CD4-positive, alpha-beta T cell (primary cell): ENCODE data around the gene NSDHL. TPM values are rescaled to one million over a fixed set of nuclear protein-coding genes. Genes with fewer than 3 reads are reported as not detected.

Source experiments
- ATAC-seq: fragments of 200-7000 bp; cut with Tn5 transposase; one replicate; pipeline ENCODE4 v1.10.0; 2022; ENCODE audit warnings: mild to moderate bottlenecking; ENCODE audit not compliant: poor library complexity
- CTCF ChIA-PET: fragments of 350-600 bp; sonication (Branson Sonifier 250); formaldehyde crosslinking; loops from one replicate; lab custom pipeline; 2021; ENCODE audit warnings: antibody characterized with exemption, inconsistent platforms; lab: Charles Lee
- POLR2A ChIA-PET: fragments of 350-600 bp; sonication (Branson Sonifier 250); formaldehyde crosslinking; loops from one replicate; lab custom pipeline; 2021; ENCODE audit warnings: antibody characterized with exemption, inconsistent platforms; lab: Charles Lee
- DNase-seq, 14 experiments: peaks; one replicate each; pipeline ENCODE4 v3.0.0-alpha.2; 2013 to 2020; ENCODE audit warnings: mixed read lengths in 2 of 14
- H3K27ac ChIP-seq, 2 donors: one replicate each; pipeline versions ENCODE4 v1.5.1 to v1.7.0; 2013; ENCODE audit warnings: low read length in 2 of 2, low read depth in 1 of 2, mild to moderate bottlenecking in 1 of 2
- H3K27me3 ChIP-seq, 2 experiments: 1 replicate in 1 of 2; 2 replicates in 1 of 2; pipeline versions ENCODE4 v1.6.1 to v1.7.0; 2013; ENCODE audit warnings: low read length in 2 of 2, control low read depth in 1 of 2, mild to moderate bottlenecking in 1 of 2, moderate library complexity in 1 of 2; ENCODE audit not compliant: insufficient read depth in 2 of 2, control insufficient read depth in 1 of 2
- H3K36me3 ChIP-seq: one replicate; pipeline ENCODE4 v1.6.1; 2013; ENCODE audit warnings: low read length, control low read depth; ENCODE audit not compliant: insufficient read depth
- H3K4me1 ChIP-seq: one replicate; pipeline ENCODE4 v1.6.1; 2013; ENCODE audit warnings: low read length, control low read depth; ENCODE audit not compliant: insufficient read depth
- H3K4me3 ChIP-seq: one replicate; pipeline ENCODE4 v1.5.1; 2013; ENCODE audit warnings: mild to moderate bottlenecking, low read length, moderate library complexity
- H3K9me3 ChIP-seq, 2 experiments: 1 replicate in 1 of 2; 2 replicates in 1 of 2; pipeline versions ENCODE4 v1.6.1 to v1.7.0; 2013; ENCODE audit warnings: low read length in 2 of 2, mild to moderate bottlenecking in 2 of 2, control low read depth in 1 of 2, moderate library complexity in 1 of 2; ENCODE audit not compliant: control insufficient read depth in 1 of 2, insufficient read depth in 1 of 2
- H3K27ac Mint-ChIP-seq: one replicate; pipeline ENCODE4 v1.8.0; 2020; ENCODE audit warnings: mixed read lengths
- H3K27me3 Mint-ChIP-seq: one replicate; pipeline ENCODE4 v1.8.0; 2021; ENCODE audit warnings: mixed read lengths
- H3K36me3 Mint-ChIP-seq: one replicate; pipeline ENCODE4 v1.8.0; 2021; ENCODE audit warnings: low read depth, mixed read lengths
- H3K4me1 Mint-ChIP-seq: one replicate; pipeline ENCODE4 v1.8.0; 2021; ENCODE audit warnings: low read depth, mixed read lengths
- H3K4me3 Mint-ChIP-seq: one replicate; pipeline ENCODE4 v1.8.0; 2020; ENCODE audit warnings: mild to moderate bottlenecking, mixed read lengths
- H3K9me3 Mint-ChIP-seq: one replicate; pipeline ENCODE4 v1.8.0; 2020; ENCODE audit warnings: mixed read lengths
- intact Hi-C, 2 experiments: fragments of 100-400 bp; cut with DNase I in 1 of 2; cut with micrococcal nuclease in 1 of 2; formaldehyde crosslinking; loops; one replicate each; pipeline versions ENCODE4 v1.15.1 to v1.9.0; 2023 to 2025; cut with DNase I, micrococcal nuclease
- total RNA-seq, 174 experiments: library from RNA in 2 of 174; stranded (reverse) in 2 of 174; gene quantifications; one replicate each; pipeline ENCODE4 v1.2.3 and lab custom pipeline; 2021 to 2026
- TF ChIP-seq, protein P1 (sequence below): fragments of 200-600 bp; IDR thresholded peaks from one replicate; pipeline ENCODE4 v1.8.0; 2022; ENCODE audit warnings: antibody characterized with exemption, mild to moderate bottlenecking

NSDHL gene
- total RNA-seq, 2 experiments from 2014 or later, result 2.7 to 2.9 TPM

- no peak overlapping the region for H3K27ac Mint-ChIP-seq
- ATAC-seq, result no peak
- intact Hi-C loops, result loop anchor here in 1 of 2 experiments (5.0 kb wide), 1 partner anchor 1667 kb away; no protein-coding TSS in a partner anchor
- Histone ChIP-seq H3K9me3 (no peaks in the 10 kb centered on the region), H3K27me3 (peaks cover 2 to 10% of the 10 kb centered on the region in 2 experiments), H3K4me1 (no peaks in the 10 kb centered on the region), H3K27ac (no peak overlapping the region), H3K36me3 (no peaks in the 10 kb centered on the region), H3K4me3 (no peak overlapping the region)
- CTCF ChIA-PET, result no interaction called here
- DNase-seq, result no peak
- POLR2A ChIA-PET, result no interaction called here
- H3K4me3 Mint-ChIP-seq, result no peak overlapping the region
- H3K27me3 Mint-ChIP-seq, result peaks cover 8% of the 10 kb centered on the region
- H3K9me3 Mint-ChIP-seq, result no peaks in the 10 kb centered on the region
- no peaks in the 10 kb centered on the region for H3K36me3 Mint-ChIP-seq
- TF ChIP-seq, protein P1, sequence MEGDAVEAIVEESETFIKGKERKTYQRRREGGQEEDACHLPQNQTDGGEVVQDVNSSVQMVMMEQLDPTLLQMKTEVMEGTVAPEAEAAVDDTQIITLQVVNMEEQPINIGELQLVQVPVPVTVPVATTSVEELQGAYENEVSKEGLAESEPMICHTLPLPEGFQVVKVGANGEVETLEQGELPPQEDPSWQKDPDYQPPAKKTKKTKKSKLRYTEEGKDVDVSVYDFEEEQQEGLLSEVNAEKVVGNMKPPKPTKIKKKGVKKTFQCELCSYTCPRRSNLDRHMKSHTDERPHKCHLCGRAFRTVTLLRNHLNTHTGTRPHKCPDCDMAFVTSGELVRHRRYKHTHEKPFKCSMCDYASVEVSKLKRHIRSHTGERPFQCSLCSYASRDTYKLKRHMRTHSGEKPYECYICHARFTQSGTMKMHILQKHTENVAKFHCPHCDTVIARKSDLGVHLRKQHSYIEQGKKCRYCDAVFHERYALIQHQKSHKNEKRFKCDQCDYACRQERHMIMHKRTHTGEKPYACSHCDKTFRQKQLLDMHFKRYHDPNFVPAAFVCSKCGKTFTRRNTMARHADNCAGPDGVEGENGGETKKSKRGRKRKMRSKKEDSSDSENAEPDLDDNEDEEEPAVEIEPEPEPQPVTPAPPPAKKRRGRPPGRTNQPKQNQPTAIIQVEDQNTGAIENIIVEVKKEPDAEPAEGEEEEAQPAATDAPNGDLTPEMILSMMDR, result no peak
- H3K4me1 Mint-ChIP-seq, result no peaks in the 10 kb centered on the region
These were observed 11.6 kb upstream of the NSDHL start for GRCh38 chrX:152819266-152819665.

DNA sequence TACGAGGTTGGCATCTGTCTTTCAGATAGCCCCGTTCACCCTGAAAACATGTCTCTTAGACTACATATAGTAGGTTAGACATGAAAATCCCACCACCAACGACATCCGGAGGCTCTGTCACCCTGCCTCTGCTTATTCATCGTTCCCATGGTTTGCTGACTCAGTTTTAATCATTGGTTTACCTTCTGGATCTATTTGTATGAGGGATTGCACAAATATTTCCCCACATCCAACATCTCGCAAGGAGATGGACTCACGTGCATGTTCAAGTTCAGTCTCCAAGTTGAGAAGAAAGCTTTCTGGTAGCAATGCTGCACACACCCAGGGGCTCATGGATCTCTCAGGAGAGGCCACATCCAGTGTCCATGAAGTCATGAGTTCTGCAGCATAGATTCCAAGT lies 11.1 kb upstream of the NSDHL start:
- no peak overlapping the region for H3K4me3 ChIP-seq
- ATAC-seq (no peak), DNase-seq (no peak)
- Mint-ChIP-seq H3K36me3 (no peaks in the 10 kb centered on the region), H3K9me3 (no peaks in the 10 kb centered on the region), H3K27ac (no peak overlapping the region), H3K27me3 (peaks cover 8% of the 10 kb centered on the region), H3K4me1 (no peaks in the 10 kb centered on the region), H3K4me3 (no peak overlapping the region)
- ChIA-PET POLR2A (no interaction called here), CTCF (no interaction called here)
- intact Hi-C loops, result loop anchor here in 1 of 2 experiments (5.0 kb wide), 1 partner anchor 1667 kb away; no protein-coding TSS in a partner anchor
- no peaks in the 10 kb centered on the region for H3K4me1 ChIP-seq
- peaks cover 2 to 10% of the 10 kb centered on the region in 2 experiments for H3K27me3 ChIP-seq
- H3K27ac ChIP-seq, result no peak overlapping the region
- no peaks in the 10 kb centered on the region for H3K9me3 ChIP-seq
- TF ChIP-seq, protein P1, result no peak
- no peaks in the 10 kb centered on the region for H3K36me3 ChIP-seq

DNA sequence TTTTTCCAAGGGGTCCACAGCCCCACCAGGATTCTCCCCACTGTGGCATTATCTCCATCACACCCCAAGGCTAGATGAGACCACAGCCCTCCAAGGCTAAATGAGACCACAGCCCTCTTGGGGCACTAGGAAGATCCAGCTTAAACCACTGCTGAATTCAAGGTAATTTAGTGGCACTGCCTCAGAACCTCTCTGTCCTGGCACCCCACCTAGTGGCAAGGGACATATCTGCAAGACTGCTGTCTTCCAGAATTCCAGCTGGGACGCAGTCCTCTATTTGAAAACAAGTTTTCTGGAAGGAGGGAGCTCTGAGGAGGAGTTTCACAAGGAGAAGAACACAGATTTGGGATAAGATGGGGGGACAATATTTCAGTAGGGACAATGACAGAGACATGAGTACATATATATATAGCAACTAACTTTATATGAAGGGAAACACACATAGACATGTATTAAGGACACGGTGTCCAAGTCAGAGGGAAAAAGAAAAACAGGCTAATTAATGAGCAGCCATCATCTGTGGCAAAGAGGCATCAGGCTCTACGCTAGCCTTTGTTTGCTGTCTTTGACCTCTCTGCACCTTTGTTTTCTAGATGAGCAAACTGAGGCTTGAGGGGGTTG lies 9.6 kb upstream of the NSDHL start:
- DNase-seq, result peak in 2 of 14 experiments; percentile 11 to 20
- Mint-ChIP-seq H3K4me1 (no peaks in the 10 kb centered on the region), H3K9me3 (no peaks in the 10 kb centered on the region), H3K4me3 (no peak overlapping the region), H3K27ac (no peak overlapping the region), H3K27me3 (peaks cover 8% of the 10 kb centered on the region), H3K36me3 (no peaks in the 10 kb centered on the region)
- Histone ChIP-seq H3K27me3 (peaks cover 0 to 10% of the 10 kb centered on the region in 2 experiments), H3K9me3 (no peaks in the 10 kb centered on the region), H3K4me1 (no peaks in the 10 kb centered on the region), H3K36me3 (no peaks in the 10 kb centered on the region), H3K27ac (no peak overlapping the region), H3K4me3 (no peak overlapping the region)
- POLR2A ChIA-PET, result no interaction called here
- intact Hi-C loops, result no loop called here
- ATAC-seq, result no peak
- CTCF ChIA-PET, result no interaction called here
- TF ChIP-seq, protein P1, result no peak
